Endothelial cell (in vitro differentiated cells): ENCODE results near the gene TMPRSS13. TPM values are rescaled to one million over a fixed set of nuclear protein-coding genes. Genes with fewer than 3 reads are reported as not detected.

Experiments used
- DNase-seq: peaks from one replicate; pipeline ENCODE4 v3.0.0; 2021; ENCODE audit warnings: low spot score
- H3K27ac Mint-ChIP-seq: one replicate; pipeline ENCODE4 v1.8.0; 2021; ENCODE audit warnings: mixed read lengths, inconsistent platforms; ENCODE audit not compliant: unreplicated experiment
- H3K27me3 Mint-ChIP-seq: one replicate; pipeline ENCODE4 v1.8.0; 2021; ENCODE audit warnings: mild to moderate bottlenecking, moderate library complexity, mixed read lengths, inconsistent platforms; ENCODE audit not compliant: unreplicated experiment
- H3K36me3 Mint-ChIP-seq: one replicate; pipeline ENCODE4 v1.8.0; 2021; ENCODE audit warnings: mild to moderate bottlenecking, low read depth, mixed read lengths, inconsistent platforms; ENCODE audit not compliant: unreplicated experiment
- H3K4me1 Mint-ChIP-seq: one replicate; pipeline ENCODE4 v1.8.0; 2021; ENCODE audit warnings: mild to moderate bottlenecking, mixed read lengths, inconsistent platforms; ENCODE audit not compliant: unreplicated experiment
- H3K4me3 Mint-ChIP-seq: one replicate; pipeline ENCODE4 v1.8.0; 2021; ENCODE audit warnings: mild to moderate bottlenecking, mixed read lengths, inconsistent platforms; ENCODE audit not compliant: unreplicated experiment
- H3K9me3 Mint-ChIP-seq: one replicate; pipeline ENCODE4 v1.8.0; 2021; ENCODE audit warnings: mixed read lengths, inconsistent platforms; ENCODE audit not compliant: unreplicated experiment
- total RNA-seq: library from RNA; stranded (reverse); fragmentation: NEBNext Ultra II Directional; extraction: Animal tissue kit (Norgen Biotek cat#: 25700); gene quantifications from one replicate; pipeline ENCODE4 v1.2.1, GENCODE V29; 2021; ENCODE audit not compliant: unreplicated experiment
- TF ChIP-seq, protein P1 (sequence below): fragments of 200-600 bp; sonication (generic); IDR thresholded peaks from one replicate; pipeline ENCODE4 v1.5.0; 2021; ENCODE audit warnings: antibody characterized with exemption; ENCODE audit not compliant: unreplicated experiment

TMPRSS13 gene
- total RNA-seq, 1 donor from 2014 or later = 1.8 TPM

DNA sequence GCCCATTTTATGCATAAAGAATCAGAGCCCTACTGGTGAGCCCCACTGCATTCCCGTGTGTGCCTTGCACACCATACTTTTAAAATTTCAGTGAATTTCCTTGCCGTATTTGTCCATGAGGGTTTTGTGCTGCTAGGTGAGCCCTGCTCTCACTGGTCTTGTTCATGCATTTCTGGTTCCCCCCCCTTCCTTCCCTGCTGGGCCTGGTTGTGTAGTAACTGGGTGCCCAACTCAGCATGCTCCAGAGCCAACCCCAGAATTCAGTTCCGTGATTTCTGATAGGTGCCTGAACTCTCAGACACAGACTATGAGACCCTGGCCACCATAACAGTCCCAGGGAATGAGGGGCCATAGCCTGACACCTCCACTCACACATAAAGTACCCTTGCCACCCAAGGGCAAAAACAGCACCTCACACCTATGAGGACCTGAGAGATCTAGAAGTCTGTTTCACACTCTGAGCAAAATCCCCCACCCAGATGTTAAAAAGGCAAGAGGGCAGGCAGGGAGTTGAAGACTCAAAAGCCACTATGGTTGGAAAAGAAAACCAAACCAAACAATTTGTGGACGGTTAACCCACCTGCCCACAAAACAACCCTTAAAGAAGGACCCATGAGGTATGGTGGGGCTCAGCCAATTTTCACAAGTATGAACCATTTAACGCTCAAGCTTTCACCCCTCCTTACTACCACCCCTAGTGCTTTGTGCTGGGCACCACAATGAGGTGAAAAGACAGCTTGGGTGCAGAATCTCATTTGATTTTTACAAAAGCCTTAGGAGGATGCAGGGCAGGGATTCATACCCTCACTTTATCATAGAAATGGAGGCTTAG, 40.2 kb upstream of the TMPRSS13 start:
- DNase-seq = no peak
- H3K36me3 Mint-ChIP-seq = no peaks in the 10 kb centered on the region
- peaks cover 2% of the 10 kb centered on the region for H3K27me3 Mint-ChIP-seq
- TF ChIP-seq, protein P1, sequence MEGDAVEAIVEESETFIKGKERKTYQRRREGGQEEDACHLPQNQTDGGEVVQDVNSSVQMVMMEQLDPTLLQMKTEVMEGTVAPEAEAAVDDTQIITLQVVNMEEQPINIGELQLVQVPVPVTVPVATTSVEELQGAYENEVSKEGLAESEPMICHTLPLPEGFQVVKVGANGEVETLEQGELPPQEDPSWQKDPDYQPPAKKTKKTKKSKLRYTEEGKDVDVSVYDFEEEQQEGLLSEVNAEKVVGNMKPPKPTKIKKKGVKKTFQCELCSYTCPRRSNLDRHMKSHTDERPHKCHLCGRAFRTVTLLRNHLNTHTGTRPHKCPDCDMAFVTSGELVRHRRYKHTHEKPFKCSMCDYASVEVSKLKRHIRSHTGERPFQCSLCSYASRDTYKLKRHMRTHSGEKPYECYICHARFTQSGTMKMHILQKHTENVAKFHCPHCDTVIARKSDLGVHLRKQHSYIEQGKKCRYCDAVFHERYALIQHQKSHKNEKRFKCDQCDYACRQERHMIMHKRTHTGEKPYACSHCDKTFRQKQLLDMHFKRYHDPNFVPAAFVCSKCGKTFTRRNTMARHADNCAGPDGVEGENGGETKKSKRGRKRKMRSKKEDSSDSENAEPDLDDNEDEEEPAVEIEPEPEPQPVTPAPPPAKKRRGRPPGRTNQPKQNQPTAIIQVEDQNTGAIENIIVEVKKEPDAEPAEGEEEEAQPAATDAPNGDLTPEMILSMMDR = no peak
- peaks cover 42% of the 10 kb centered on the region for H3K4me1 Mint-ChIP-seq
- H3K9me3 Mint-ChIP-seq = no peaks in the 10 kb centered on the region
- H3K4me3 Mint-ChIP-seq = no peak overlapping the region
- H3K27ac Mint-ChIP-seq = no peak overlapping the region

DNA sequence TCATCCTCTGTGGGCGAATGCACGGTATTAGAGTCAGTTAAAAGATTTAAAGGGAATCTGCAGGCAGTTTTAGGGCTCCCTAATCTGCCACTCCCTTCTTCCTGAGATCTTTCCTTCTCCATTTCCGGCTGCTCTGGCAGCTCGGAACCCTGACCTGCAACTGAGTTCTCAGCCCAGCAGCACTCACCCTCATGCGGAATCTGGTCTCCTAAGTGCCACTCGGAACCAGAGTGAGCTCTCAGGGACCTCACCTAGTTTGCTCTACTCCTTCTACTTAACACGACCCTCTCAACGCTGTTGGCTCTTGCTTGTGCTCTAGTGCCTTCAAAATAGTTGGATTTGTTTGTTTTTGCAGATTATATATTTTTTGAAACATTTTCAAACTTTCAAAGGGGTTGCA, 37.7 kb upstream of the TMPRSS13 start:
- Mint-ChIP-seq H3K4me3 (no peak overlapping the region), H3K27ac (no peak overlapping the region), H3K4me1 (peaks cover 25% of the 10 kb centered on the region), H3K27me3 (no peaks in the 10 kb centered on the region), H3K36me3 (no peaks in the 10 kb centered on the region), H3K9me3 (no peaks in the 10 kb centered on the region)
- no peak for DNase-seq
- TF ChIP-seq, protein P1 = no peak

DNA sequence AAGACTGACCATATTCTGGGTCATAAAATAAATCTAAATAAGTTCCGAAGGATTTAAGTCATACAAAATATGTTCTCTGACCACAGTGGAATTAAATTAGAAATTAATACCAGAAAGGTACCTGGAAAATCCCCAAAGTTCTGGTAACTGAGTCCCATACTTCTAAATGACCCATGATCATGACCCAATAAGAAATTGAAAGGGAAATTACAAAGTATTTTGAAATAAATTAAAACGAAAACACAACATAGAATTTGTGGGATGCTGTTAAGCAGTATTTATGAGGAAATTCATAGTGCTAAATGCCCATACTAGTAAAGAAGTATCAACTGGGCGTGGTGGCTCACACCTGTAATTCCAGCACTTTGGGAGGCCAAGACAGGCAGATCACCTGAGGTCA, 33.6 kb upstream of the TMPRSS13 start:
- no peak for DNase-seq
- no peaks in the 10 kb centered on the region for H3K9me3 Mint-ChIP-seq
- TF ChIP-seq, protein P1 = no peak
- peaks cover 2% of the 10 kb centered on the region for H3K27me3 Mint-ChIP-seq
- H3K4me1 Mint-ChIP-seq = peaks cover 7% of the 10 kb centered on the region
- no peak overlapping the region for H3K4me3 Mint-ChIP-seq
- no peaks in the 10 kb centered on the region for H3K36me3 Mint-ChIP-seq
- no peak overlapping the region for H3K27ac Mint-ChIP-seq

DNA sequence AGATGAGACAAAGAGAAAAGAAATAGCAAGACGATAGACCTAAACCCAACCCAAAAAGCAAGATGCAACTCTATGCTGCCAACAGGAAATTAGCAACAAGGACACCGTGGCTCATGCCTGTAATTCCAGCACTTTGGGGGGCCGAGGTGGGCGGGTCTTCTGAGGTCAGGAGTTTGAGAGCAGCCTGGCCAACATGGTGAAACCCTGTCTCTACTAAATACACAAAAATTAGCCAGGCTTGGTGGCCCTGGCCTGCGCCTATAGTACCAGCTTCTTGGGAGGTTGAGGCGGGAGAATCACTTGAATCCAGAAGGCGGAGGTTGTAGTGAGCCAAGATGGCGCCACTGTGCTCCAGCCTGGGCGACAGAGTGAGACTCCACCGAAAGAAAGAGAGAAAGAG, 32.7 kb upstream of the TMPRSS13 start:
- TF ChIP-seq, protein P1 = no peak
- H3K27ac Mint-ChIP-seq = no peak overlapping the region
- H3K36me3 Mint-ChIP-seq = no peaks in the 10 kb centered on the region
- DNase-seq = no peak
- H3K4me1 Mint-ChIP-seq = peaks cover 4% of the 10 kb centered on the region
- peaks cover 2% of the 10 kb centered on the region for H3K27me3 Mint-ChIP-seq
- H3K4me3 Mint-ChIP-seq = no peak overlapping the region
- no peaks in the 10 kb centered on the region for H3K9me3 Mint-ChIP-seq

DNA sequence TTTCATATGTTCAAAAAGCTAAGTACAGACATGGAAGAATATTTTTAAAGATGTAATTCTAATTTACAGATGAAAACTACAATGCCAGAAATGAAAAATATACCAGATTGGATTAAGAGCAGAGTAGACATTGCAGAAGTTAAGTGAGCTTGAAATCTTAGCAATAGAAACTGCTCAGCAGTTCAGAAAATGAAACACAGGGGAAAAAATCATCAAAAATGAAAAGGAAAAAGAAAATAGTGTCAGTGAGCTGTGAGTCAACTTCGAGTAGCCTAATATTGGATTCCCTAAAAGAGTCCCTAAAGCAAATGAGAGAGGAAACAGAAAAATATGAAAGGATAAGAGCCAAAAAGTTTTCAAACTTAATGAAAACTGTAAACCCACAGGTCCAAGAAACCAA, 31.2 kb upstream of the TMPRSS13 start:
- peaks cover 2% of the 10 kb centered on the region for H3K27me3 Mint-ChIP-seq
- H3K4me3 Mint-ChIP-seq = no peak overlapping the region
- TF ChIP-seq, protein P1 = no peak
- H3K9me3 Mint-ChIP-seq = no peaks in the 10 kb centered on the region
- H3K4me1 Mint-ChIP-seq = peaks cover 2% of the 10 kb centered on the region
- no peak for DNase-seq
- no peak overlapping the region for H3K27ac Mint-ChIP-seq
- H3K36me3 Mint-ChIP-seq = no peaks in the 10 kb centered on the region
